GM23248 (cell line): ENCODE measurements around the gene TRIM14. TPM values are rescaled to one million over a fixed set of nuclear protein-coding genes. Genes with fewer than 3 reads are reported as not detected.

Experiments used
- DNase-seq: peaks from one replicate; pipeline ENCODE4 v3.0.0-alpha.2; 2015
- H2AFZ ChIP-seq: fragments of 200-600 bp; sonication (generic); 2 replicates; pipeline ENCODE4 v1.6.1; 2016; ENCODE audit warnings: antibody characterized with exemption
- H3F3A ChIP-seq: fragments of 200-600 bp; sonication (generic); 2 replicates; pipeline ENCODE4 v1.6.1; 2016; ENCODE audit warnings: mild to moderate bottlenecking, antibody characterized with exemption, mixed run types; ENCODE audit not compliant: insufficient read depth
- H3K27ac ChIP-seq: fragments of 200-600 bp; sonication (generic); 2 replicates; pipeline ENCODE4 v1.5.1; 2016; ENCODE audit warnings: mild to moderate bottlenecking
- H3K27me3 ChIP-seq: fragments of 200-600 bp; sonication (generic); replicated peaks from 2 replicates; pipeline ENCODE4 v1.6.1; 2016; ENCODE audit warnings: mild to moderate bottlenecking; ENCODE audit not compliant: insufficient read depth
- H3K36me3 ChIP-seq: fragments of 200-600 bp; sonication (generic); 2 replicates; pipeline ENCODE4 v1.6.1; 2016; ENCODE audit warnings: low read depth, mild to moderate bottlenecking
- H3K4me1 ChIP-seq: fragments of 200-600 bp; sonication (generic); 2 replicates; pipeline ENCODE4 v1.6.1; 2016; ENCODE audit warnings: mild to moderate bottlenecking; ENCODE audit not compliant: insufficient read depth
- H3K4me2 ChIP-seq: fragments of 200-600 bp; sonication (generic); one replicate; pipeline ENCODE4 v1.6.1; 2016; ENCODE audit warnings: mild to moderate bottlenecking; ENCODE audit not compliant: unreplicated experiment
- H3K4me3 ChIP-seq: fragments of 200-600 bp; sonication (generic); 2 replicates; pipeline ENCODE4 v1.5.1; 2016; ENCODE audit warnings: mild to moderate bottlenecking
- H3K79me2 ChIP-seq: fragments of 200-600 bp; sonication (generic); 2 replicates; pipeline ENCODE4 v1.6.1; 2016; ENCODE audit warnings: mild to moderate bottlenecking; ENCODE audit not compliant: insufficient read depth
- H3K9ac ChIP-seq: fragments of 200-600 bp; sonication (generic); 2 replicates; pipeline ENCODE4 v1.6.1; 2016; ENCODE audit warnings: mild to moderate bottlenecking
- H3K9me2 ChIP-seq: fragments of 200-600 bp; sonication (generic); 2 replicates; pipeline ENCODE4 v1.6.1; 2016; ENCODE audit warnings: mixed run types, mild to moderate bottlenecking, moderate library complexity; ENCODE audit not compliant: insufficient read depth
- H3K9me3 ChIP-seq: fragments of 200-600 bp; sonication (generic); one replicate; pipeline ENCODE4 v1.6.1; 2017; ENCODE audit warnings: low read depth
- H4K20me1 ChIP-seq: fragments of 200-600 bp; sonication (generic); 2 replicates; pipeline ENCODE4 v1.6.0; 2016; ENCODE audit not compliant: insufficient read depth
- EZH2 ChIP-seq: fragments of 200-600 bp; sonication (generic); IDR thresholded peaks from 2 replicates; pipeline ENCODE4 v1.6.1; 2018; ENCODE audit warnings: antibody characterized with exemption, mild to moderate bottlenecking; ENCODE audit not compliant: insufficient read depth, poor library complexity, severe bottlenecking
- EZH2phosphoT487 ChIP-seq: fragments of 200-600 bp; sonication (generic); IDR thresholded peaks from 2 replicates; pipeline ENCODE4 v1.6.1; 2018; ENCODE audit warnings: antibody characterized with exemption, moderate library complexity, mild to moderate bottlenecking, low read depth; ENCODE audit not compliant: insufficient read depth
- WGBS, 2 experiments: methylation state at CpG; one replicate each; pipeline ENCODE4 v1.1.6; 2015 to 2017; ENCODE audit warnings: low lambda C conversion rate in 2 of 2, low coverage in 1 of 2; ENCODE audit errors: missing lambda C conversion rate in 2 of 2; 5-methylcytosine and 5-hydroxymethylcytosine counted together
- in situ Hi-C: fragments of 300-500 bp; cut with MboI; formaldehyde crosslinking; loops from 2 replicates; pipeline ENCODE4 v1.15.0; 2020
- polyA plus RNA-seq: library from polyadenylated mRNA; unstranded; fragments of >200 nt; fragmentation: Nextera tagmentation; extraction: Ambion mirVana; gene quantifications from 2 replicates; pipeline ENCODE4 v1.2.1, GENCODE V29; 2016
- total RNA-seq: library from RNA; depleted of rRNA; stranded (reverse); fragments of >200 nt; shearing (Covaris generic); gene quantifications from 2 replicates; pipeline ENCODE4 v1.2.3, GENCODE V29; 2014

Gene TRIM14
- total and polyA plus RNA-seq, 2 experiments from 2014 or later: 6.4 to 7.8 TPM

DNA sequence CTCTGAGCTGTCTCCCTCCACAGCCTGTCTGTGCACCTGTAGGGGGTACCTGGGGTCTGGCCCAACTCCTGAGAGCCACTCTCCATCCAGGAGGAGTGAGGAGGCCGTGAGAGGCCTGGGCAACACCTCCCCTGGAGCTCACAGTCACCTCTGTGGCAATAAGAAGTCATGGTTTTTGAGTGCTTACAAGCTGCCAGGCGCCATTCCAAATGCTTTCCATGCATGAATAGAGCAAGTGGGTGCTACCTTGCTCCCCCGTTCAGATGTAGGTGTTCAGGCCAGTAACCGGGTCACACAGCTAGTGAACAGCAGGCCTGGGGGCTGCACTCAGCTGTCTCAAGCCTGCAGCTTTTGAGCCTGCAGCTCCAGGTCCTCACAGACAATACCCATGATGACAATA is 42.8 kb upstream of the TRIM14 start:
- Histone ChIP-seq H3K27me3 (no peaks in the 10 kb centered on the region), H3K4me1 (no peaks in the 10 kb centered on the region), H3K36me3 (no peaks in the 10 kb centered on the region), H3K9me2 (no peaks in the 10 kb centered on the region), H3F3A (no peaks in the 10 kb centered on the region), H3K27ac (no peak overlapping the region), H3K9me3 (no peaks in the 10 kb centered on the region), H2AFZ (no peak overlapping the region), H4K20me1 (no peaks in the 10 kb centered on the region), H3K79me2 (no peaks in the 10 kb centered on the region), H3K4me2 (no peak overlapping the region), H3K9ac (no peak overlapping the region), H3K4me3 (no peak overlapping the region)
- DNase-seq: no peak
- WGBS, 2 experiments: 24 to 38% methylated on average over 4 of the region's 4 CpGs
- in situ Hi-C loops: no loop called here
- TF ChIP-seq EZH2phosphoT487 (no peak), EZH2 (no peak)

DNA sequence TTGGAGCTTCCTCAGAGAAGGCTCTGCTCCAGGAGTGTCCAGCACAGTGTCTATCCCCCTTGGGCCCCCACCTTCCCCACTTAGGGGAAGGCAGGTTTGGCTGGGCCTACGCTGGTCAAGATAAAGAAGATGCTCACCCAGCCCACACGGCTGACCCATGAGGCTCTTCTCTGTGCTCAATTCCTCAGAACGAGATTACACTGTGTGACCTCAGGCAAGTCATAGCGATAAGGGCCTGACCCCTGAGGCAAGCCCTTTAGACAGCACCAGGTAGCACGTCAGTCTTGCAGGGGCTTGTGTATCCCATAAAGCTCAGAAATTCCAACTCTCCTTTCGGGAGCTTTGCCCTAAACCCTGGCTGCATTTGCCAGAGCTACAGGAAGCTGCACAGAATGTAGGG is 40.8 kb upstream of the TRIM14 start:
- Histone ChIP-seq H3K27ac (no peak overlapping the region), H4K20me1 (no peaks in the 10 kb centered on the region), H2AFZ (no peak overlapping the region), H3K4me2 (no peak overlapping the region), H3K79me2 (no peaks in the 10 kb centered on the region), H3K9me3 (no peaks in the 10 kb centered on the region), H3K9me2 (no peaks in the 10 kb centered on the region), H3K27me3 (no peaks in the 10 kb centered on the region), H3F3A (no peaks in the 10 kb centered on the region), H3K4me3 (no peak overlapping the region), H3K4me1 (no peaks in the 10 kb centered on the region), H3K36me3 (no peaks in the 10 kb centered on the region), H3K9ac (no peak overlapping the region)
- no peak for DNase-seq
- in situ Hi-C loops: no loop called here
- TF ChIP-seq EZH2: no peak
- 49 to 57% methylated on average over 6 of the region's 6 CpGs for WGBS, 2 experiments

DNA sequence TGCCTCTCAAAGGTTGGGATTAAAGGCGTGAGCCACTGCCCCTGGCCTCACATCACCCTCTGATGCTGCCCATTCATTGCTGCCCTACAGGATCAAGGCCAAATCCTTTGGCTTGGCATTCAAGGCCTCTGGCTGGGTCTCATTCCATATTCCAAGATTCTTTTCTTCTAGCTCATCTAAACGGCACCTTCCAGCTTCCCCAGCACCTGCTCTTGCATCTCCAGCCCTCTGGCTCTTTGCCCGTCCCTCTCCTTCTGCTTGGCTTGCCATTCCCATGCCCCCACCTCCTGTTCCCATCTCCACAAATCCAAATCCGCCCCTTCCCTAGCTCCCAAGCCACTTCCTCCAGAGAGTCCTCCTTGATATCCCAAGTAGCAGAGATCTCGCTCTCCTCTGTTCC is 40.3 kb upstream of the TRIM14 start:
- Histone ChIP-seq H3K27me3 (no peaks in the 10 kb centered on the region), H2AFZ (no peak overlapping the region), H3K9ac (no peak overlapping the region), H4K20me1 (no peaks in the 10 kb centered on the region), H3K36me3 (no peaks in the 10 kb centered on the region), H3K9me2 (no peaks in the 10 kb centered on the region), H3K79me2 (no peaks in the 10 kb centered on the region), H3K9me3 (no peaks in the 10 kb centered on the region), H3K4me1 (no peaks in the 10 kb centered on the region), H3K27ac (no peak overlapping the region), H3K4me3 (no peak overlapping the region), H3F3A (no peaks in the 10 kb centered on the region), H3K4me2 (no peak overlapping the region)
- WGBS, 2 experiments: 68 to 74% methylated on average over 5 of the region's 5 CpGs
- TF ChIP-seq EZH2 (no peak), EZH2phosphoT487 (no peak)
- in situ Hi-C loops: no loop called here
- no peak for DNase-seq

DNA sequence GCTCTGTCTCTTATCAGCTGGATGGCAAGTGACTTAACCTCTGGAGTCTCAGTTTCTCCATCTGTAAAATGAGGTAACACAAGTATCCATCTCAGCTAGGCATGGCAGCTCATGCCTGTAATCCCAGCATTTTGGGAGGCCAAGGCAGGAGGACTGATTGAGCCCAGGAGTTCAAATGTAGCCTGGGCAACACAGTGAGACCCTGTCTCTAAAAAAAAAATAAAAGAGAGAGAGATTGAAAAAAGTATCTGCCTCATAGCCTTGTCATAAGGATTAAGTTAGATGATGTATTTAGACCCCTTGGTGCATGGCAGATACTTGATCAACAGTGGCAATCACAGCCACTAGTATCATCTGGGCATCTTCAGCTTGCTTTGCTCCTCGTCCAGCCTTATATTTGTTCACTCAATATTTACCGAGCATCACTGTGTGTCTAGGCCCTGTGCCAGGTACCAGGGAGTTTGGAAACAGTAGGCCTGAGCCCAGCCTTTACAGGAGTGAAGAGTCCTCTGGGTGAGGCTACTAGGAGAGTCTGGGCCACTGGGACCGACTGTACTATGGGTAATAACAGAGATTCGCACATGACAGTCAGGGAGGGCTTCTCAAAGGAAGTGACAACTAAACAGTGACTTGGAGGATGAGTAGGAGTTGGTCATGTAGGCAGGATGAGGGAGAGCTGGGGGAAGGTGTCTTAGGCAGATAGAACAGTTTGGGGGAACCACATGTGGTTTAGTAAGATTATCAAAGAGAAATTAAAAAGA is 39.2 kb upstream of the TRIM14 start:
- Histone ChIP-seq H4K20me1 (no peaks in the 10 kb centered on the region), H3K4me2 (no peak overlapping the region), H3K27me3 (no peaks in the 10 kb centered on the region), H3K36me3 (no peaks in the 10 kb centered on the region), H3F3A (no peaks in the 10 kb centered on the region), H3K27ac (no peak overlapping the region), H3K4me3 (no peak overlapping the region), H2AFZ (no peak overlapping the region), H3K79me2 (no peaks in the 10 kb centered on the region), H3K9ac (no peak overlapping the region), H3K4me1 (no peaks in the 10 kb centered on the region), H3K9me3 (no peaks in the 10 kb centered on the region), H3K9me2 (no peaks in the 10 kb centered on the region)
- WGBS, 2 experiments: 43 to 54% methylated on average over 4 of the region's 4 CpGs
- in situ Hi-C loops: no loop called here
- TF ChIP-seq EZH2phosphoT487: no peak
- no peak for TF ChIP-seq EZH2
- no peak for DNase-seq

DNA sequence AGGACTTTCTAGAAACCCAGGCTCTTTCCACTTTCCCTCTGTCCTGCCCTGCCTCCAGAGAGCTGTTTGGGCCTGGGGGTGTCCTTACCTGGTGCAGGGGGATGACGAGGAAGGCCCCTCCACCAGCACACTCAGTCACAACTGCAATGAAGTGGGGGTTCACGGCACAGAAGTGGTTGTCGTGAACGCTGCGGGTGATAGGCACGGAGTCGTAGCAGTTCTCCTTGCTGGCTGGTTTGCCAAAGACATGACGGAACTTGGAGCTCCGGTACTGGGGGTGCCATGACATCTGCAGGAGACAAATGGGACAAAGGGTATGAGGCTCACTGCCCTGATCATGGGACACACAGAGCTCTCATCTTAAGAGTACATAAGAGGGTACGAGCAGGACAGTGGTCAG is 38.4 kb upstream of the TRIM14 start:
- Histone ChIP-seq H3K9me2 (no peaks in the 10 kb centered on the region), H4K20me1 (no peaks in the 10 kb centered on the region), H3F3A (no peaks in the 10 kb centered on the region), H3K9ac (no peak overlapping the region), H2AFZ (no peak overlapping the region), H3K36me3 (no peaks in the 10 kb centered on the region), H3K4me2 (no peak overlapping the region), H3K27me3 (no peaks in the 10 kb centered on the region), H3K4me1 (no peaks in the 10 kb centered on the region), H3K79me2 (no peaks in the 10 kb centered on the region), H3K9me3 (no peaks in the 10 kb centered on the region), H3K27ac (no peak overlapping the region), H3K4me3 (no peak overlapping the region)
- DNase-seq: no peak
- 76 to 82% methylated on average over 10 of the region's 10 CpGs for WGBS, 2 experiments
- in situ Hi-C loops: no loop called here
- TF ChIP-seq EZH2phosphoT487: no peak
- no peak for TF ChIP-seq EZH2
